K562 (cell line): ENCODE measurements around the gene IREB2. TPM values are rescaled to one million over a fixed set of nuclear protein-coding genes. Genes with fewer than 3 reads are reported as not detected.

Experiments used
- ATAC-seq: fragments of 200-7000 bp; cut with Tn5 transposase; 3 replicates; pipeline ENCODE4 v1.9.1; 2020; ENCODE audit warnings: moderate library complexity
- BruUV-seq: library from RNA; stranded (reverse); fragments of 400-500 nt; replicated peaks from 2 replicates; lab custom pipeline; 2021; lab: Mats Ljungman, UMichigan
- CTCF ChIA-PET: fragments of 300-600 bp; formaldehyde crosslinking; extraction: SDS; loops from one replicate; lab custom pipeline; 2021; ENCODE audit warnings: low intra/inter-chr PET ratio; lab: Yijun Ruan, JAX
- POLR2A ChIA-PET: fragments of 300-600, 350-650 bp; sonication (Branson Sonifier 250); formaldehyde crosslinking; extraction: SDS; loops from one replicate; lab custom pipeline; 2021; ENCODE audit warnings: antibody characterized with exemption, inconsistent platforms; lab: Yijun Ruan, JAX
- DNase-seq, 4 experiments: peaks; one replicate each; pipeline versions ENCODE4 v3.0.0 to v3.0.0-alpha.2; 2011 to 2018; ENCODE audit warnings: low spot score in 3 of 4, mixed read lengths in 3 of 4; ENCODE audit errors: extremely low read depth in 1 of 4
- FAIRE-seq: peaks from 2 replicates; lab custom pipeline; 2011; peaks lifted over from hg19 to GRCh38; lab: Jason Lieb, UNC
- H2AFZ ChIP-seq: 2 replicates; pipeline ENCODE4 v1.6.0; 2011; ENCODE audit warnings: low read depth, low read length, control low read depth, inconsistent platforms
- H3K27ac ChIP-seq: fragments of 200-600 bp; 3 replicates; pipeline ENCODE4 v1.8.0; 2011; ENCODE audit warnings: low read depth, mild to moderate bottlenecking, control low read depth, inconsistent platforms, low read length, moderate library complexity, mixed read lengths; ENCODE audit errors: extremely low read depth
- H3K27me3 ChIP-seq, 2 experiments: fragments of 300-600 bp in 1 of 2; 2 replicates in 1 of 2; 3 replicates in 1 of 2; pipeline versions ENCODE4 v1.6.0 to v1.8.0; 2011; ENCODE audit warnings: inconsistent platforms in 2 of 2, low read length in 2 of 2, mild to moderate bottlenecking in 1 of 2, mixed read lengths in 1 of 2, moderate library complexity in 1 of 2; ENCODE audit not compliant: control insufficient read depth in 2 of 2, insufficient read depth in 2 of 2
- H3K36me3 ChIP-seq: fragments of 300-600 bp; 3 replicates; pipeline ENCODE4 v1.8.0; 2011; ENCODE audit warnings: mild to moderate bottlenecking, low read length, inconsistent platforms; ENCODE audit not compliant: control insufficient read depth, insufficient read depth
- H3K4me1 ChIP-seq, 2 experiments: fragments of 200-600 bp in 1 of 2; replicated peaks in 1 of 2; 2 replicates in 1 of 2; 3 replicates in 1 of 2; pipeline versions ENCODE4 v1.5.1 to v1.8.0; 2011; ENCODE audit warnings: inconsistent platforms in 2 of 2, low read length in 2 of 2, mild to moderate bottlenecking in 1 of 2, mixed read lengths in 1 of 2, moderate library complexity in 1 of 2; ENCODE audit not compliant: control insufficient read depth in 2 of 2, insufficient read depth in 2 of 2
- H3K4me2 ChIP-seq: 2 replicates; pipeline ENCODE4 v1.6.1; 2011; ENCODE audit warnings: low read length, control low read depth, inconsistent platforms, mixed read lengths; ENCODE audit not compliant: insufficient read depth
- H3K4me3 ChIP-seq: fragments of 200-600 bp; sonication (generic), shearing (Covaris generic); 2 replicates; pipeline ENCODE4 v1.5.1; 2016; ENCODE audit warnings: control low read depth, inconsistent platforms
- H3K79me2 ChIP-seq: fragments of 200-600 bp; 3 replicates; pipeline ENCODE4 v1.8.0; 2011; ENCODE audit warnings: low read length, inconsistent platforms; ENCODE audit not compliant: control insufficient read depth, insufficient read depth
- H3K9ac ChIP-seq, 2 experiments: 2 replicates each; pipeline versions ENCODE4 v1.6.0 to v1.6.1; 2011; ENCODE audit warnings: low read depth in 2 of 2, low read length in 2 of 2, control low read depth in 1 of 2, inconsistent platforms in 1 of 2, mild to moderate bottlenecking in 1 of 2, mixed read lengths in 1 of 2; ENCODE audit not compliant: insufficient read depth in 1 of 2
- H3K9me1 ChIP-seq: one replicate; pipeline ENCODE4 v1.6.0; 2011; ENCODE audit warnings: inconsistent platforms, mild to moderate bottlenecking, low read length, moderate library complexity; ENCODE audit not compliant: control insufficient read depth, insufficient read depth
- H3K9me3 ChIP-seq: replicated peaks from 2 replicates; pipeline ENCODE4 v1.5.1; 2011; ENCODE audit warnings: low read depth, low read length, inconsistent platforms; ENCODE audit not compliant: control insufficient read depth, insufficient read depth
- H4K20me1 ChIP-seq: replicated peaks from 2 replicates; pipeline ENCODE4 v1.6.1; 2011; ENCODE audit warnings: low read length, inconsistent platforms, mixed read lengths; ENCODE audit not compliant: control insufficient read depth, insufficient read depth
- KDM1A ChIP-seq, 2 experiments: fragments of 450-650 bp; IDR thresholded peaks; 2 replicates each; pipeline ENCODE4 v1.6.1; 2016; ENCODE audit warnings: mild to moderate bottlenecking in 2 of 2
- RBM25 ChIP-seq: fragments of 200-400 bp; formaldehyde crosslinking; IDR thresholded peaks from 2 replicates; pipeline ENCODE4 v1.6.1; 2018; ENCODE audit warnings: low read length, low read depth, moderate library complexity; ENCODE audit not compliant: severe bottlenecking
- ZFP36 ChIP-seq: fragments of 150-350 bp; IDR thresholded peaks from 2 replicates; pipeline ENCODE4 v1.6.1; 2018; ENCODE audit warnings: low read length, low read depth; ENCODE audit not compliant: partially characterized antibody
- WGBS: fragments of 100-300 bp; shearing (Covaris generic); methylation state at CpG from one replicate; pipeline ENCODE4 v1.1.6; 2016; ENCODE audit warnings: low coverage, mixed read lengths; ENCODE audit not compliant: insufficient coverage; ENCODE audit errors: missing lambda C conversion rate; 5-methylcytosine and 5-hydroxymethylcytosine counted together
- in situ Hi-C: fragments of 300-500 bp; cut with MboI; formaldehyde crosslinking; loops from 4 replicates; pipeline ENCODE4 v1.15.0; 2018; ENCODE audit warnings: inconsistent platforms, mixed read lengths
- intact Hi-C: fragments of 100-400 bp; cut with micrococcal nuclease; formaldehyde crosslinking; loops from 2 replicates; pipeline ENCODE4 v1.14.2; 2022
- polyA plus RNA-seq, 8 experiments: library from polyadenylated mRNA; depleted of rRNA in 4 of 8; stranded (reverse) in 5 of 8; unstranded in 3 of 8; fragments of >200 nt; fragmentation: Nextera tagmentation in 2 of 8; fragmentation: Illumina TruSeq in 1 of 8; extraction: Ambion mirVana in 2 of 8; extraction: Trizol in 1 of 8; gene quantifications; 2 replicates each; pipeline versions ENCODE4 v1.2.1 to v1.2.3, GENCODE V29; 2011 to 2014; ENCODE audit warnings: inconsistent platforms in 1 of 8, missing spikeins in 1 of 8
- total RNA-seq, 7 experiments: library from RNA; depleted of rRNA in 6 of 7; stranded (reverse); fragments of >200 nt in 6 of 7; fragmentation: Illumina TruSeq in 2 of 7; extraction: Trizol in 2 of 7; gene quantifications; 2 replicates each; pipeline versions ENCODE4 v1.2.1 to v1.2.3, GENCODE V29; 2011 to 2021; ENCODE audit warnings: low replicate concordance in 1 of 7
- TF ChIP-seq, protein P1 (sequence below): fragments of 450-650 bp; conservative IDR thresholded peaks from 2 replicates; pipeline ENCODE4 v1.6.1; 2016; ENCODE audit warnings: missing genetic modification characterization, low read depth, mild to moderate bottlenecking, missing compliant biosample characterization, moderate library complexity
- TF ChIP-seq, protein P2 (sequence below): sonication (generic); formaldehyde crosslinking; IDR thresholded peaks from 2 replicates; pipeline ENCODE4 v1.8.0; 2022; ENCODE audit warnings: mild to moderate bottlenecking, missing genetic modification reagents

The IREB2 gene
- total and polyA plus RNA-seq, 9 of the 15 experiments (the other 6 are each of a cell fraction or from before 2014, with no cell fraction given): 16.8 to 61.7 (median 34.0) TPM

DNA sequence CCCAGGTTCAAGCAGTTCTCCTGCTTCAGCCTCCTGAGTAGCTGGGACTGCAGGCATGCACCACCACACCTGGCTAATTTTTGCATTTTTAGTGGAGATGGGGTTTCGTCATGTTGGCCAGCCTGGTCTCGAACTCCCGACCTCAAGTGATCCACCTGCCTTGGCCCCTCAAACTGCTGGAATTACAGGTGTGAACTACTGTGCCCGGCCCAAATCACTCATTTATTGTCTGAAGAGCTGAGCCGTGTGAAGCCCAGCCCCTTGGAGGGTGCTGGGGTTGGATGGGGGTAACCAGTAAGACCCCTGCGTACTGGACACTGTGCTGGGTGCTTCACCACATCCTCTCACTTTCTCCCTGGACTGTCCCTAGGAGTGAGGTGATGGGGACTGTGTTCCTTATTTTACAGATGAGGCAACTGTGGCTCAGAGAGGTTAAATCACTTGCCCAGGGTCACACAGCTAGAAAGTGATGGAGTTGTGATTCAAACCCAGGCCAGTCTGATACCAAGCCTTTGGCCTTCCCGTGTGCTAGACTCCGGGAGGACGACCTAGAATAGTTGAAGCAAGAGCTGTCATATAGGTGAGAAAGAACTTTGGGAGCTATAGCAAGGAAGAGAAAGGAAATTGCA is 41.7 kb upstream of the IREB2 start:
- FAIRE-seq (no peak), ATAC-seq (no peak), DNase-seq (no peak)
- Histone ChIP-seq H3K9me3 (no peaks in the 10 kb centered on the region), H3K27me3 (peaks cover 24 to 58% of the 10 kb centered on the region in 2 experiments), H3K9ac (no peak overlapping the region), H3K79me2 (no peaks in the 10 kb centered on the region), H3K9me1 (no peaks in the 10 kb centered on the region), H4K20me1 (no peaks in the 10 kb centered on the region; the same call in 1 of the 2 replicates), H3K36me3 (no peaks in the 10 kb centered on the region), H3K27ac (no peak overlapping the region), H3K4me2 (no peak overlapping the region), H3K4me1 (no peaks in the 10 kb centered on the region; a peak in 1 of 5 replicates), H2AFZ (no peak overlapping the region), H3K4me3 (no peak overlapping the region)
- ChIA-PET CTCF (no interaction called here), POLR2A (interaction anchor here (0.5 kb wide), 1 partner anchor 741 kb away, joined by 4 read pairs; no protein-coding TSS in a partner anchor)
- in situ Hi-C loops: no loop called here
- peak; percentile 46 for TF ChIP-seq ZFP36
- 0 out of 4 replicates have a peak, but pooled peaks of 1 of the 2 experiments have one; percentile 29 for TF ChIP-seq KDM1A (IDR thresholded peaks at IDR 0.05)
- TF ChIP-seq RBM25: peak; percentile 54
- TF ChIP-seq, protein P1, sequence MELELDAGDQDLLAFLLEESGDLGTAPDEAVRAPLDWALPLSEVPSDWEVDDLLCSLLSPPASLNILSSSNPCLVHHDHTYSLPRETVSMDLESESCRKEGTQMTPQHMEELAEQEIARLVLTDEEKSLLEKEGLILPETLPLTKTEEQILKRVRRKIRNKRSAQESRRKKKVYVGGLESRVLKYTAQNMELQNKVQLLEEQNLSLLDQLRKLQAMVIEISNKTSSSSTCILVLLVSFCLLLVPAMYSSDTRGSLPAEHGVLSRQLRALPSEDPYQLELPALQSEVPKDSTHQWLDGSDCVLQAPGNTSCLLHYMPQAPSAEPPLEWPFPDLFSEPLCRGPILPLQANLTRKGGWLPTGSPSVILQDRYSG (tag): no peak
- TF ChIP-seq, protein P2, sequence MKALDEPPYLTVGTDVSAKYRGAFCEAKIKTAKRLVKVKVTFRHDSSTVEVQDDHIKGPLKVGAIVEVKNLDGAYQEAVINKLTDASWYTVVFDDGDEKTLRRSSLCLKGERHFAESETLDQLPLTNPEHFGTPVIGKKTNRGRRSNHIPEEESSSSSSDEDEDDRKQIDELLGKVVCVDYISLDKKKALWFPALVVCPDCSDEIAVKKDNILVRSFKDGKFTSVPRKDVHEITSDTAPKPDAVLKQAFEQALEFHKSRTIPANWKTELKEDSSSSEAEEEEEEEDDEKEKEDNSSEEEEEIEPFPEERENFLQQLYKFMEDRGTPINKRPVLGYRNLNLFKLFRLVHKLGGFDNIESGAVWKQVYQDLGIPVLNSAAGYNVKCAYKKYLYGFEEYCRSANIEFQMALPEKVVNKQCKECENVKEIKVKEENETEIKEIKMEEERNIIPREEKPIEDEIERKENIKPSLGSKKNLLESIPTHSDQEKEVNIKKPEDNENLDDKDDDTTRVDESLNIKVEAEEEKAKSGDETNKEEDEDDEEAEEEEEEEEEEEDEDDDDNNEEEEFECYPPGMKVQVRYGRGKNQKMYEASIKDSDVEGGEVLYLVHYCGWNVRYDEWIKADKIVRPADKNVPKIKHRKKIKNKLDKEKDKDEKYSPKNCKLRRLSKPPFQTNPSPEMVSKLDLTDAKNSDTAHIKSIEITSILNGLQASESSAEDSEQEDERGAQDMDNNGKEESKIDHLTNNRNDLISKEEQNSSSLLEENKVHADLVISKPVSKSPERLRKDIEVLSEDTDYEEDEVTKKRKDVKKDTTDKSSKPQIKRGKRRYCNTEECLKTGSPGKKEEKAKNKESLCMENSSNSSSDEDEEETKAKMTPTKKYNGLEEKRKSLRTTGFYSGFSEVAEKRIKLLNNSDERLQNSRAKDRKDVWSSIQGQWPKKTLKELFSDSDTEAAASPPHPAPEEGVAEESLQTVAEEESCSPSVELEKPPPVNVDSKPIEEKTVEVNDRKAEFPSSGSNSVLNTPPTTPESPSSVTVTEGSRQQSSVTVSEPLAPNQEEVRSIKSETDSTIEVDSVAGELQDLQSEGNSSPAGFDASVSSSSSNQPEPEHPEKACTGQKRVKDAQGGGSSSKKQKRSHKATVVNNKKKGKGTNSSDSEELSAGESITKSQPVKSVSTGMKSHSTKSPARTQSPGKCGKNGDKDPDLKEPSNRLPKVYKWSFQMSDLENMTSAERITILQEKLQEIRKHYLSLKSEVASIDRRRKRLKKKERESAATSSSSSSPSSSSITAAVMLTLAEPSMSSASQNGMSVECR: no peak
- 16% methylated on average over 9 of the region's 9 CpGs for WGBS
- intact Hi-C loops: no loop called here
- no TSS peak for BruUV-seq
